IMR-90 (cell line): ENCODE results near the gene DOHH. TPM values are rescaled to one million over a fixed set of nuclear protein-coding genes. Genes with fewer than 3 reads are reported as not detected.

Experiments
- microRNA-seq, 2 experiments: library from miRNA; stranded (forward) in 1 of 2; unstranded in 1 of 2; fragments of 10-50 nt in 1 of 2; fragments of <30 nt in 1 of 2; gene quantifications in 1 of 2; microRNA quantifications in 1 of 2; one replicate each; pipeline versions ENCODE3 to v1.1.0; 2013 to 2020; ENCODE audit not compliant: insufficient read depth in 1 of 2, insufficient read length in 1 of 2, unreplicated experiment in 1 of 2
- polyA plus RNA-seq, 3 experiments: library from polyadenylated mRNA; depleted of rRNA; stranded (reverse); fragments of >200 nt; gene quantifications; 2 replicates each; pipeline ENCODE4 v1.2.3, GENCODE V29; 2012; ENCODE audit warnings: low replicate concordance in 1 of 3
- small RNA-seq, 5 experiments: library from RNA; depleted of rRNA; stranded (forward); fragments of <200 nt; gene quantifications; one replicate each; pipeline ENCODE3, GENCODE V24; 2012
- total RNA-seq: library from RNA; depleted of rRNA; stranded (reverse); fragments of >200 nt; gene quantifications from 2 replicates; pipeline ENCODE4 v1.2.3, GENCODE V29; 2012; rRNA removed

DOHH gene
- total and polyA plus RNA-seq, 2 of the 4 experiments (the other 2 are of a cell fraction): 3.2 to 9.2 TPM

Small RNA genes within 50 kb of the gene (microRNA-seq; reads per million reads assigned to microRNA genes)
- gene RF00212 (ENCODE audit: insufficient read depth, insufficient read length): not detected

Small RNA genes within 50 kb of the gene (small RNA-seq; reads per million reads assigned to genes)
- gene RF00212: 0 reads per million in 5 experiments

Other genes with a start within 250 kb of the DOHH start
- 21.9 and 26.9 TPM in 2 replicates for gene NFIC, start 134.1 kb downstream of the DOHH start, total RNA-seq
- 29.2 and 32.1 TPM in 2 replicates for gene NFIC, start 134.1 kb downstream of the DOHH start, polyA plus RNA-seq (2012; rRNA removed)
- not detected in 2 replicates for gene SMIM24, start 20.1 kb downstream of the DOHH start, total RNA-seq
- gene SMIM24, start 20.1 kb downstream of the DOHH start, polyA plus RNA-seq (2012; rRNA removed): not detected in 2 replicates
- not detected in 2 replicates for gene SMIM44, start 17.2 kb downstream of the DOHH start, total RNA-seq
- gene SMIM44, start 17.2 kb downstream of the DOHH start, polyA plus RNA-seq (2012; rRNA removed): not detected in 2 replicates
- 21.5 and 24.4 TPM in 2 replicates for gene FZR1, start 5.6 kb upstream of the DOHH start, total RNA-seq
- gene FZR1, start 5.6 kb upstream of the DOHH start, polyA plus RNA-seq (2012; rRNA removed): 47.8 and 56.3 TPM in 2 replicates
- gene TEKTIP1, start 38.5 kb upstream of the DOHH start, total RNA-seq: not detected in 2 replicates
- not detected in 2 replicates for gene TEKTIP1, start 38.5 kb upstream of the DOHH start, polyA plus RNA-seq (2012; rRNA removed)
- 20.4 and 25.0 TPM in 2 replicates for gene MFSD12, start 56.9 kb upstream of the DOHH start, total RNA-seq
- gene MFSD12, start 56.9 kb upstream of the DOHH start, polyA plus RNA-seq (2012; rRNA removed): 77.2 and 85.1 TPM in 2 replicates
- 57.5 and 59.4 TPM in 2 replicates for gene HMG20B, start 72.3 kb upstream of the DOHH start, total RNA-seq
- 63.8 and 76.9 TPM in 2 replicates for gene HMG20B, start 72.3 kb upstream of the DOHH start, polyA plus RNA-seq (2012; rRNA removed)
- gene GIPC3, start 84.8 kb upstream of the DOHH start, total RNA-seq: under 0.01 TPM in 2 replicates
- gene GIPC3, start 84.8 kb upstream of the DOHH start, polyA plus RNA-seq (2012; rRNA removed): 0.36 and 0.42 TPM in 2 replicates
- gene TBXA2R, start 106.2 kb upstream of the DOHH start, total RNA-seq: 0.28 and 0.36 TPM in 2 replicates
- gene TBXA2R, start 106.2 kb upstream of the DOHH start, polyA plus RNA-seq (2012; rRNA removed): 2.3 and 3.6 TPM in 2 replicates
- 10.8 and 12.8 TPM in 2 replicates for gene CACTIN, start 126.1 kb upstream of the DOHH start, total RNA-seq
- 19.5 and 25.1 TPM in 2 replicates for gene CACTIN, start 126.1 kb upstream of the DOHH start, polyA plus RNA-seq (2012; rRNA removed)
- gene PIP5K1C, start 199.8 kb upstream of the DOHH start, total RNA-seq: 10.8 and 13.6 TPM in 2 replicates
- 23.3 and 28.0 TPM in 2 replicates for gene PIP5K1C, start 199.8 kb upstream of the DOHH start, polyA plus RNA-seq (2012; rRNA removed)
- not detected in 2 replicates for gene TJP3, start 207.7 kb upstream of the DOHH start, total RNA-seq
- not detected in 2 replicates for gene TJP3, start 207.7 kb upstream of the DOHH start, polyA plus RNA-seq (2012; rRNA removed)